ENCODE results near the gene ADARB1.
"Not testable (repeated sequence)": the region's sequence is repeated elsewhere in the genome, so short reads cannot be mapped to it uniquely, and the experiment has no call there.

The ADARB1 gene

GRCh38 chr21:45120975-45121374, 46.6 kb downstream of the ADARB1 start:
- DNase-seq: no peak

DNA sequence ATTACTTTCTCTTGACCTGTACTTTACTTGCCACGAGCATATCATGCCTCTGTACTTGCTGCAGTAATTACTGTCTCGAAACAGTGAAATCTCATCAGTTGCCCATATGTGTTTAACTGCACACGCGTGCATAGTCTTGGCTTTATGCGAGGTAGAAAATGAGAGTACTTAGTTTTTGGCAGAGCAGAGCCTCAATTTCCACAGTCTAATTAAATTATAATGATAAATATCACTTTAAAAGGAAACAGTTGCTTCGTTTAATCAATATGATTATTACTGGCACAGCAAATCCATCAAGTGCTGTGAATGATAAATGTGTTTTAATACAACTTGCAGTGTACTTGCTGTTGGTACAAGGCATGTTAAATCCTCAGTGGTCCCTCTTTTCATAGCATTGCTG, 47.6 kb downstream of the ADARB1 start:
- no peak for DNase-seq

GRCh38 chr21:45122432-45123132, 48.2 kb downstream of the ADARB1 start:
- no peak for DNase-seq

GRCh38 chr21:45123440-45123839, 49.1 kb downstream of the ADARB1 start:
- DNase-seq: no peak

DNA sequence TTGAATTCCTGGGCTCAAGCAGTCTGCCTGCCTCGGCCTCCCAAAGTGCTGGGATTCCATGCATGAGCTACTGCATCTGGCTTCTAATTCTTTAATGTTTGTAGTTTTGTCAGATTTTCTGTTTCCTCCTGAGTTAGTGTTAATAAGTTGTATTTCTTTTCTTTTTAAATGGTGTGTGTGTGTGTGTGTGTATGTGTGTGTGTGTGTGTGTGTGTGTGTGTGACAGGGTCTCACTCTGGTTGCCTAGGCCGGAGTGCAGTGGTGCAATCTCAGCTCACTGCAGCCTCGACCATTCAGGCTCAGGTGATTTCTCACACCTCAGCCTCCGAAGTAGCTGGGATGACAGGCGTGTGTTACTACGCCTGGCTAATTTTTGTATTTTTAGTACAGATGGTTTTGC, 50.2 kb downstream of the ADARB1 start:
- peak; percentile 34 for DNase-seq

DNA sequence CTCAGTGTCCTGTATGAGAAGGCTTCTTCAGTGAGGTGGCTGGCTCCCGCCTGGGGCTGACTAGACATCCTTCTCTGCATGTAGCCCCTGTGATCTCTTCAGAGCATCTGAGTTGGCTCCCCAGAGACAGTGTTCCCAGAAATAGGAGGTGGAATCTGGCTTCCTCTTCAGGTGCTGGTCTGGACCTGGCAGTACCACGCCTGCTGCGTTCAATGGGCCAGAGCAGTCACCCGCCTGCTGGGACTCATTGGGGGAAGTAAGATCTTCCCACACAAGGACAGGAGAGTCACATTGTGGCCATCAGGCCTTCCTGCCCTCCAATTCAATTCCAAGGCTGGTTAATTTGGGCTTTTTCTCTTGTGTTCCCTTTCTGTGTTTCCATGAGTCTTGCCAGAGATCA, 51.0 kb downstream of the ADARB1 start:
- peak; percentile 43 for DNase-seq

GRCh38 chr21:45126204-45126626, 51.8 kb downstream of the ADARB1 start:
- DNase-seq: no peak

- DNase-seq: no peak
These were observed 52.6 kb downstream of the ADARB1 start for GRCh38 chr21:45126983-45127382.

DNA sequence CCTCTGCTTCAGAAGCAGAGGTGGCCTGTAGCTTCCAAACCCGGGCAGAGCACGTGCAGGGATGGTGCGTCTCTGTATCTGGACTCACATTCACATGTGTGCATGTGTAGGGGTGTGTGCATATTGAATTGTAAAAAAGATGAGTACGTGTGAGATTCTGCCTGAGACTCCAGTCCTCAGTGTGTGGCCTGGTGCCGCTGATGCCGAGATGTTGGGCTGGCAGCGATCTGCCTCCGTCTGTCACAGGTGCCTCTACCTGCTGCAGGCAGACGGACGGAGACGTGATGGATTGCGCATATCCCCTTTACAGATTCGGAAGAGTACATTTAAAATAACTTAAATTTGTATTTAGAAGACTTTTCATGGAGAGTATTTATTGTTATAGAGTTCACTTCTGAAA, 53.6 kb downstream of the ADARB1 start:
- no peak for DNase-seq

- peak; percentile 90 for DNase-seq
These were observed 54.3 kb downstream of the ADARB1 start for GRCh38 chr21:45128613-45129188.

- no peak for DNase-seq
These were observed 55.0 kb downstream of the ADARB1 start for GRCh38 chr21:45129189-45129923.

DNA sequence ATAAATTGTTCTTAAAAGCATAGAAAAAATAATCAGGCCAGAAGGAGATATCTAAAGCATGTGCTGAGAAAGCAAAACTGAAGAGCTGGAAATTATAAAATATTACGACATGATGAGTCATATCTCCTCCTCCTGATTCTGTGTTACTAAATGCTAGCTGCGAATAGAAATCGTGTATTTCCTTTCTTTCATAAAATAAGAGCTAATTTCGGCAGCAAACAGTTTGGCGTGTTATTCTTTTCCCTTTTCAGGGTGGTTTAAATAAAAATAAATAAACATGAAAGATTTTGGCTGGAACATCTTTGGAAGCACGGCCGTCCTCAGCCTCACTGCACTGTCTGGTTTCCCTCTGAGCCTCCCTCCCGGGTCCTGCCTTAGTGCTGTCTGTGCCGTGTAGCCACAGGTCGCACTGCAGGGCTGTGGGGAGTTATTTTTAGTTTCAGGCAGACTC, 56.0 kb downstream of the ADARB1 start:
- no peak for DNase-seq

DNA sequence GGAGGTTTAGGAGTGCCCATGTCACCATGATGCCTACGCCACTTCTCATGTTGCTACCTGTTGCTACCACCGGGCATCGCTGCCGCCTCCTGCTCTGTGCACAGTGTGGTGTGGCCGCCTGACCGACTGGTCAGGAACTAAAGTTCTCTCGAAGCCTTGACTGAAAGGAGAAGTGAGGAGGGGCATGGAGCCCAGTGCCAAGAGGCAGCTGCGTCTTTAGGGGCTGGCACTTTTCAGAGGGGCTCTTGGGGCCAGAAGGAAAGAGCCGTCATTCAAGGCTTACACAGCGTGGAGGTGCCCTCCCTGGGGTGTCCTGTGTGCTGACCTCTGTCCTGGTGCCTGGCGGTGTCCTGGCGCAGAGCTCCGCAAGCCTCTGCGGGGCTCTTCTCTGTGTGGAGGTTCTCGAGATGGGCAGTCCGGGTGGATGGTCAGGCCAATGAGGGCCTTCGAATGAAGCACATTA, 57.2 kb downstream of the ADARB1 start:
- DNase-seq: no peak

- DNase-seq: peak; percentile 59
These were observed 58.6 kb downstream of the ADARB1 start for GRCh38 chr21:45132841-45133573.

GRCh38 chr21:45133574-45134278, 59.3 kb downstream of the ADARB1 start:
- DNase-seq: not testable (repeated sequence)

DNA sequence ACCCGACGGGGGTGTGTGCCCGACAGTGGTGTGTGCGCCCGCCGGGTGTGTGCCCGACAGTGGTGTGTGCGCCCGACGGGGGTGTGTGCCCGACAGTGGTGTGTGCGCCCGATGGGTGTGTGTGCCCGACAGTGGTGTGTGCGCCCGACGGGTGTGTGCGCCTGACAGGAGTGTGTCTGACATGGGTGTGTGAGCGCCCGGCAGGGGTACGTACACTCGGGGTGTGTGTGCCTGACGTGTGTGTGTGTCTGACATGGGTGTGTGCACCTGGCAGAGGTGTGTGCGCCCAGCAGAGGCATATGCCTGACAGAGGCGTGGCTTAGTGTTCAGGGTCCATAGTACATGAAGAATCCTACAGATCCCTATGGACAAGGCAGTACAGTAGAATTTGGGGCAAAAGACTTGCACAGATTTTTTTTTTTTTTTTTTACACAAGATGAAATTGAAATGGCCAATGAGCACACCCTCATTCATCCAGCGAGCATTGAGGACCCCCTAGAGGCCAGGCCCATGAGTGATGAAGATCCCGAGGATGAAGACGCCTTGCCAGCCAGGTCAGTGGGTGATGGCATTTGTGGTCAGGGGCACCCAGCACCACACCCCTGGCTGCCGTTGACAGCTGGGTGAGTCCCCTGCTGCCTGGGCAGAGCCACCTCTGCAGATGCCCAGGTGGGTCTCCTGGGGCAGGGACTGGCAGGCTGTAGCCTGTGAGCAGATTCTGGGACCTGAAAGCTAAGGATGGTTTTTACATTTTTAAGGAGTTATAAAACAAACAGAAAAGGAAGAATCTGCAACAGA, 60.1 kb downstream of the ADARB1 start:
- DNase-seq: no peak

GRCh38 chr21:45135122-45135521, 60.7 kb downstream of the ADARB1 start:
- DNase-seq: no peak

GRCh38 chr21:45135868-45136267, 61.5 kb downstream of the ADARB1 start:
- DNase-seq: no peak

GRCh38 chr21:45136500-45136899, 62.1 kb downstream of the ADARB1 start:
- DNase-seq: no peak

DNA sequence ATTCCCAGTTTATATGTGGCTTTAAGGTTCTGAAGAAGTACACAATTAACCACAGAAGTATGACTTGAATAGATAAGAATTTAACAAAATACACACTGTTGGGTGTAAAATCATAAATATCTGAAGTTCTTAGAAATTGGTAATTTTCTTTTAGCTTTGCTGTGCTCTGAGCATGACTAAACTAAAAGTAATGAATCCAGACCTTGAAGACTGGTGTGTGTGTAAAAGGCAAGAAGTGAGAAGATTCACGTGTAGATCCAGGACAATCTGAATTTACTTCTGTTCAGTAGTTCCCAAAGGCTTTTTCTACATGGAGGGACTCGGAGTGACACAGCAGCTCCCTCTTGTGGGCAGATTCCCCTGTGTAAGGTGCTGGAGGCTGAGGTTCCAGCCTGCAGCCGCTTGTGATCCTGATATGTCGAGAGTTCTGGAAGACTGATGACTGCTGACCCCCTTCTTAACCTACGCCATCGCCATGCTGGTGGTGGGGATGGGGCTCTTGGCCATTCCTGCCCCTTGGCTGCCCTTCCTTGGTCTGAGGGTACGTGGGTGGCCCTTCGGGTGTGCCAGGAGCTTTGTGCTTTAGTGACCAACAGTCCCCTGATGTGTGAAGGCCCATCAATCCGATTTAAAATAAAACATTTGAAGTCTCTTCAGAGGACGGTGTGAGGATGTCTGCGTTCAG, 62.7 kb downstream of the ADARB1 start:
- DNase-seq: peak; percentile 85

- no peak for DNase-seq
These were observed 63.2 kb downstream of the ADARB1 start for GRCh38 chr21:45137612-45137937.

Measured in activated effector memory CD4-positive, alpha-beta T cell treated with anti-CD3 and anti-CD28 coated beads, Interleukin-2, amount 50 U/mL, for 16 hours (primary cell).